GM19452 (cell line): ENCODE measurements around the gene NPPC.
"Not testable (repeated sequence)": the region's sequence is repeated elsewhere in the genome, so short reads cannot be mapped to it uniquely, and the experiment has no call there.

Source experiments
- ATAC-seq: cut with Tn5 transposase; IDR thresholded peaks from one replicate; pipeline ENCODE4 v1.9.1; 2021; ENCODE audit not compliant: unreplicated experiment

NPPC gene, protein sequence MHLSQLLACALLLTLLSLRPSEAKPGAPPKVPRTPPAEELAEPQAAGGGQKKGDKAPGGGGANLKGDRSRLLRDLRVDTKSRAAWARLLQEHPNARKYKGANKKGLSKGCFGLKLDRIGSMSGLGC

DNA sequence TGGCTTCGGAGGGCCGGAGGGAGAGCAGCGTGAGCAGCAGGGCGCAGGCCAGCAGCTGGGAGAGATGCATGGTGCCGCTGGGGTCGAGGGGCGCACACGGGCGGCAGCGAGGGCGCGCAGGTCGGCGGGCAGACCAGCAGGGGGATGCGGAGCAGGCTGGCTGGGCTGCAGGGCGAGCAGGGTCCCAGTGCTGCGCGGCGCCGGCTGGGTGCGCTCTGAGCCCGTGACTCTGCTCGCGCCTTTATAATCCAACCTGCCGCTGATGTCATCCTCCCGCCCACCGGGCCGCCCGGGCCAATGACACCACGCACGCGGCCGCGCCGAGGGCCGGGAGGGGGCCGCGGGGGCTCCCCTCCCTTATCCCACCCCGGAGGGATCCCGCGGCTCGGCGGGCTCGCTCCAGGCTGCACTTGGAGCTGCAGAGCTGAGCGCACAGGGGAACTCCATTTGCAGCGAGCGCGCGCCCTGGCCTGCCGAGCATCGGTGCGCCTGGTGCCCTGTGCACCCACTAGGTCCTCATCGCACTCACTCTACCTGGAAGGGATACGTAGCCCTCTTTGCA, at the start of gene NPPC:
Gene NPPC, minus strand, starts transcription at position 217 of the 562 bp plus-strand sequence. Its CDS starts 147 bp downstream, at position 70.
- peak; percentile 64 for ATAC-seq

DNA sequence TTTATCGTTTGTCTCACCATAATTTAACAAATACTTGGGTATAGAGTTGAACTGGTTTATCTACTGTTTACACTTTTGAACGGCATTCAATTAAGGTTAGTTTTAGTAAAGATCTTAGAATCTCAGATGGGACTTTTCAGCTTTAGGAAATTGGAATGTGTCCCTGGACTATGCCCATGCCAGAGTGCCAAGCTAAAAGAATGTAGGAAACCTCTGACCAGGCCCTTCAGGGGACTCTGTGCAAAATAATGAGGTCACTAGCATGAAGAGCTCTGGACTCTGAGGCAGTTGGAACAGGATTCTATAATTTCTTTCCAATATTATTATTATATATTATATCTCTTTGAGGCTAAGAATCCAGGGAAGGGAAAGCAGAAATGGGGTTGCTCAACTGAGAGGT, 48.8 kb upstream of the NPPC start:
- ATAC-seq, result no peak

DNA sequence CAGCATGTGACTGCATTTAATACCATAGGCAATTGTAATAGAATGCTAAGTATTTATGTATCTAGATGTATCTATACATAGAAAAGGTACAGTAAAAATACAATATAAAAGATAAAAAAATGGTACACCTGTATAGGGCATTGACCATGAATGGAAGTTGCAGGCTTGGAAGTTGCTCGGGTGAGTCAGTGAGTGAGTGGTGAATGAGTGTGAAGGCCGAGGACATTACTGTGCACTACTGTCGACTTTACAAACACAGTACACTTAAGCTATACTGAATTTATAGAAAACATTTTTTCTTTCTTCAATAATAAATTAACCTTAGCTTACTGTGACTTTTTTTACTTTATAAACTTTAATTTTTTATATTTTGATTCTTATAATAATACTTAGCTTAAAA, 44.3 kb upstream of the NPPC start:
- ATAC-seq, result no peak

DNA sequence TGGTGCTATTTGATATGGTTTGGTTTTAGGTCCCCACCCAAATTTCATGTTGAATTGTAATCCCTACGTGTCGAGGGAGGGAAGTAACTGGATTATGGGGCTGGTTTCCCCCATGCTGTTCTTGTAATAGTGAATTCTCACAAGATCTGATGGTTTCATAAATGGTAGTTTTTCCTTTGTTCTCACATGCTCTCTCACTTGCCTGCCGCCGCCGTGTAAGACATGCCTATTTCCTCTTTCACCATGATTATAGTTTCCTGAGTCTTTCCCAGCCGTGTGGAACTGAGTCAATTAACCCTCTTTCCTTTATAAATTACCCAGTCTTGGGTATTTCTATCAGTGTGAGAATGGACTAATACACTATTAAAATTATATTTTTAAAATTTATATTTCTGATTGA, 42.6 kb upstream of the NPPC start:
- ATAC-seq, result no peak

DNA sequence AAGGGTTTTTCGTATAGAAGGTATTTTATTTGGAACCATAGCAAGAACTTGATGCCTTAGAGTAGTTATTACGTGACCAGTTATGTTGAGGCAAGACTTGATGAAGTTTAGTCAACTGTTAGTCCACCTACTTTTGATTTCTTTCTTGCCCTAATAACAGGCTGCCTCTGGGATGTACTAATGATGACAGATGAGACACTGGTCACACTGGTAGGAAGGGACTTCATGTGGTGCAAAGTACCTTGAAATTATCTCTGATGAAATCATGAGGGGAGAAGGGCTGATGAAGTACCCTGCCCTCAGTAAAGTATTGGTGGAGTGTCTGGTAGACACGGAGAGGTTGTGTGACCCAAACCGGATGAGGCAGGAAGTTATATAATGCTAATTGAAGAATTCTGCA, 40.7 kb upstream of the NPPC start:
- ATAC-seq, result no peak

DNA sequence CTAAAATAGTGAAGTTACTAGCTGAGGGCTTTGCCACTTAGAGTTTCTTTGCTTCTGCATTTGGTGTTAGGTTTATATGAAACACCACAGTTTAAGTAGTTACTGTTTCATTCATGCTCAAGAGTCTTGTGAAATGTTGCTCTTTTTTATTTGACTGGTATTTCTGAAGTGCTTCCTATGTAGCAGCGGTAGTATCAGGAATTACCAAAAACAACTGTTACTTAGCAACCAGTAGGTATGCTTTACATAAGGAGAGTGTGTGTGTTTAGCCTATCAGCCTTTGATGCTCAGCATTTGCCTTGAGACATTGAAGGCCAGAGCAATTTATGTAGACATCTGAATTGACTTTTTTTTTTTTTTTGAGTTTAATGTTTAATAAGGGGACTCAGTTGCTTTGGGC, 38.9 kb upstream of the NPPC start:
- ATAC-seq, result no peak

DNA sequence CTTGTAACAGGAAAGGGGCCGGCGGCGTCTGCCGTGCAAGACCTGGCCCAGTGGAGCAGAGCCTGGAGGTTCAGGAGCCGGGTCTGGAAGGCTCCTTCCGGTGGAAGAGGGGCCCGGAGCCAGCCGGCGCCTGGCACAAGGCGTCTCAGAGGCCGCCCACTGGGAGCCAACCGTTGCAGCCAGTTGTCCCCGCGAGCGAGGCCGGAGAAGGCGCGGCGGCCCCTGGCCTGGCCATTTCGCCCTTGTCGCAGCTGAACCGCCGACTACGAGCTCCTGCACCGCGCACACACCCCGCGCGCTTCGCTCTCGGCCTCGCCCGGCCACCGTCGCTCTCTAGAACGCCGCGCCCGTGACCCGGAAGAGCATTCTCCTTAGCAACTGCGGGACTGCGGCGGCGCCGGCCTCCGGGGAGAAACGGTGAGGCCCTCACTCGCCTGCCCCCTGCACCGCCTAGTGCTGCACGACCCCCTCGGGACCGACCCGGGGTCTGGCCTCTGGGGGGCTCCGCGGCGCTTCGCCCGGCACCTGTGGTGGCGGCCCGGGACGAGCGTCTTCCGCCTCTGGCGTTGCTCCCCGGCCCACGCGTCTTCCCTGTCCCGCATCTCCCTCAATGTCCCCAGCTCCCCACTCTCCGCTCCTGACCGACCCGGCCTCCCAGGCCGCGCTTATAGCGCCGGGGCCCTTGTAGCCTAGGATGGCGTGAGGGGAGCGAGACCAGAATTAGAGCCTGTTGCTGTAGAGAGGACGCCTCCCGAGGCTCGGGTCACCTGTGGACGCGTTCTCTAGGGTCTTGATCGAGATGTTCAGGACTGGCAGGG, 35.4 kb upstream of the NPPC start, which contains the start of gene DIS3L2:
Gene DIS3L2, plus strand, starts transcription at position 365 of the 818 bp plus-strand sequence. CDS start 53,215 bp downstream, outside the sequence.
- ATAC-seq, result peak; percentile 90

DNA sequence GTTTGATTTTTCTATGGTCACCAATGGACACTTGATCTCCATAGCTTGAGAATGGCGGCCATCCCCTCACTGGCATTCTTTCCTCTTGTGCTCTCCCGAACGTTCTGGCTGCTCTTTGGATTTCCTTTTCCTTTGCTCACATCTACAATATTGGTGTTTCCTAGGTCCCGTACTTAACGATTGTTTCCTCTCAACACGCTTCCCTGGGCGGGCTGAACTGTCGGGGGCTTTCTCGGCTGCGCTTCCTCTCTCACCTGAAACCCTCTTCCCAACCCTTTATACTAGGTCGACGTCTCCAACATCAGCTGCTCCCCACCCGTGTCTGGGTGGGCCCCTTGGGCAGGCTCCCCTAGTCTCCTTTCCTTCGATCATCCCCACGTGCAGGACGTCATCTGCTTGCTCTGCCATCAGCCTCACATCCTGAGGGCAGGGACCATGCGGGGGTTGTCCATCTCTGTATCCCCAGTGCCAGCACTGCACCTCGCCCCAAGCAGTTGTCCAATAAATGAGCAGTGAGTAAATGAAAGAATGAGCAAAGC, 34.7 kb upstream of the NPPC start:
- ATAC-seq, result no peak

DNA sequence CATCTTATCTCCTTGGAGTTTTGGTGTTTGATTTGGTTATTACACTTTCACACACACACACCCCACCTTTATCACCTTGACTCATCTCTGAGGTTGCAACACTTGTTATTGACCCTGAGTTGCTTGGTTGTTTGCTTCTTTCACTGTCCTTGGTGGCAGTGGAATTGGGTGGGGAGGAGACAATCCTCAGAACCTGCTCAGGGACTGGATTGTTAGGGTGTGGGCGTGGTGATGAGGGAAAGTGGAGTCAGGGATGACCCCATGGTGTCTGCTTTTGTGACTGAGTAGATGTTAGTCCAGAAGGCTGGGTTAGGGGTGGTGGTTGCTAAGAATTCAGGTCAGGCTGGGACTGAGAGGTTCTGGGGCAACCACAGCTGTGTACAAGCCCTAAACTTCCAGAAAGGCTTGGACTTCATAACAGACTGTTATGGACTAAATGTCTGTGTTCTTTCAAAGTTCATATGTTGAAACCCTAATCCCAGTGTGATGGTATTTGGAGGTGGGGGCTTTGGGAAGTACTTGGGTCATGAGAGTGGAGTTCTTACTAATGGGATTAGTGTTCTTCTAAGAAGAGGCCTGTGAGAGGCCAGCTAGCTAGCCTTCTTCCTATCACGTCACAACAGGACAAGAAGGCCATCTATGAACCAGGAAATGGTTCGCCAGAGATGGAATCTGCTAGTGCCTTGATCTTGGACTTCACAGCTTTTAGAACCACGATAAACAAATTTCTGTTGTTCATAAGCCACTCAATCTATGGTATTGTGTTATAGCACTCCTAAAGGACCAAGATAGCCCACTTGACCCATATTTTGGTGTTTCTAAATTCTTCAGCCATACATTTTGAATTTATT, 31.9 kb upstream of the NPPC start:
- no peak for ATAC-seq

DNA sequence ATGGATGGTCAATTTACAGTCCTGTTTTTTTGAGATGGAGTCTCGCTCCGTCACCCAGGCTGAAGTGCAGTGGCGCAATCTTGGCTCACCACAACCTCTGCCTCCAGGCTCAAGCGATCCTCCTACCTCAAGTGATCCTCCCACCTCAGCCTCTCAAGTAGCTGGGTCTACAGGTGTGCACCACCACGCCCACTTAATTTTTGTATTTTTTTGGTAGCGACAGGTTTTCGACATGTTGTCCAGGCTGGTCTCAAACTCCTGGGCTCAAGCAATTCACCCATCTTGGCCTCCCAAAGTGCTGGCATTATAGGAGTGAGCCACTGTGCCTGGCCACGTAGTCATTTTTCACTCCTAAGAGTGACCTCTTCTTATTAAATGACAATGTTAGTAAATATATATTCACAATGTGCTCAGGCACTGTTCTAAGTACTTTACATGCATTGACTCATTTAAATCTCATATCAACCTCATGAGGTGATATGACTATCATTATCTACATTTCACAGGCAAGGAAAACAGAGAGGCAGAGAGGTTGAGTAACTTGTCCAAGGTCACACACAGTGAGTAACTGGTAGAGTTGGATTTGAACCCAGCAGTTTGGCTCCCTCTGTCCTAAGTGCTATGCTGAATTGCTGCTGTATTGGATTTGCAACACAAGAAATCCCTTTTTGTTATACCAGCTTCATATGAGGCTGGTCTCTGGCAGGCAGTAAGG, 29.7 kb upstream of the NPPC start:
- no peak for ATAC-seq

DNA sequence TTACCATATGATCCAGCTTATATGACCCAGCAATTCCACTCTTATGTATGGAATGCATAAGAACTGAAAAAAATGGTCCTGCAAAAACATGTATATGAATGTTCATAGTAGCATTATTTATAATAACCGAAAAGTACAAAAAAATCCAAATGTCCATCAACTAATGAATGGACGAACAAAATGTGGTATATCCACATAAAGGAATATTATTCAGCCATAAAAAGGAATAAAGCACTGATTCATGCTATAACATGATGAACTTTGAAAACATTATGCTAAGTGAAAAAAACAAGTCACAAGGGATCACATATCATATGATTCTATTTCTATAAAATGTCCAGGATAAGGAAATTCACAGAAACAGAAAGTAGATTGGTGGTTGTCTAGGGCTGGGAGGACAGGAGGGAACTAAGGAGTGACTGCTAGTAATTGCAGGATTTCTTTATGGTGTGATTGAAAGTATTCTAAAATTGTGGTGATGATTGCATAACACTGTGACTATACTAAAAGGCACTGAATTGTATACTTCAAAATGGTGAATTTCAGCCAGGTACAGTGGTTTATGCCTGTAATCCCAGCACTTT, 25.3 kb upstream of the NPPC start:
- ATAC-seq, result no peak

DNA sequence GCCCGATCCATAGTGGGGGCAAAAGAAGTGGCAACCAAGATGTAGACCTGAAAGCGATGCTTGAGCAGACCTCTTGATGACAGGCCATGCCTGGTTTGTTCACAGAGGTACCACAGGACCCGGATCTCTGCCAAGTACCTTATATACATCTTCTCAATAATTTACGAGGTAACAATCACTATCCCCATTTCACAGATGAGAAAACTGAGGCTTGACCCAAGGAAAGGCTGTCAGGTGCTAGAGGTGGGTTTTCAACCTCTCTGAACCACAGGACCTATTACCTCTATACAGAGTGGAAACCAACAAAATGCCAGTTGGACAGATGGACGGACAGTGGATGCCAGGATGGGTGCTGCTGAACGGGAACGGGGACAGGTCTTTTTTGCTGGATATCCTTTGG, 21.5 kb upstream of the NPPC start:
- no peak for ATAC-seq

DNA sequence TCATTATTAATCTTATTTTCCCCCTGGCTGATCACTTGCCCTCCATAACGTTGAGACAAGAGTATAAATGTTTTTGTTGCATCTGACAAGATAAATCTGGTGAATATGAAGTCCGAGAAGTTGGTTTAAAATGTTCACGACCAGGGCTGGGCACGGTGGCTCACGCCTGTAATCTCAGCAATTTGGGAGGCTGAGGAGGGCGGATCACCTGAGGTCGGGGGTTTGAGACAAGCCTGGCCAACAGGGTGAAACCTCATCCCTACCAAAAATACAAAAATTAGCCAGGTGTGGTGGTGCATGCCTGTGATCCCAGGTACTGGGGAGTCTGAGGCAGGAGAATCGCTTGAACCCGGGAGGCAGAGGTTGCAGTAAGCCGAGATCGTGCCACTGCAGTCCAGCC, 20.9 kb upstream of the NPPC start:
- not testable (repeated sequence) for ATAC-seq

DNA sequence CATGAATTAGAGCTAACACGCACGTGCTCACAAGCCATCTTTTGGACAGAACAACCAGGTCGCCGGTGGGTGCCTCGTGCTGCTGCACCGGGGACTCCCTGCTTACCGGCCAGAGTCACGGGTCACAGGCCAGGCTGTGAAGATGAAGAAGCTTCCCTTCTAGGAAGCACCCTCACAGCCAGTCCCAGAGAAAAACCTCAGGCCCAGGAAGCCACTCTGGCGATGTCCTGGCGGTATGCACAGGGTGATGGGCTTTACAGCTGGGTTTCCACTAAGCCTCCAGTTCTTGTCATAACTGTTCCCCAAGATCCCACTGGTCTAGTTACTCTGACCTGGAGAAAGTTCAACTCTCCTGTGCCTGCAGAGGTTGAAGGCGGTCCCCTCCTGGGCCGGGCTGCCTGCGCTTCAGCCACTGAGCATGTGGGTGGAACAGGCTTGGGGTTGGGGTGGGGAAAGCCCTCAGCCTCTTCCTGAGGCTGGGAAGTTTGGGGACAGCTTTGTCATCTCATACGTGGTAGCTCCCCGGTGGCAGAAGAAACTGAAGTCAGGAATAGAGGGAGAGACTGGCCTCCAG, 20.1 kb upstream of the NPPC start:
- no peak for ATAC-seq

DNA sequence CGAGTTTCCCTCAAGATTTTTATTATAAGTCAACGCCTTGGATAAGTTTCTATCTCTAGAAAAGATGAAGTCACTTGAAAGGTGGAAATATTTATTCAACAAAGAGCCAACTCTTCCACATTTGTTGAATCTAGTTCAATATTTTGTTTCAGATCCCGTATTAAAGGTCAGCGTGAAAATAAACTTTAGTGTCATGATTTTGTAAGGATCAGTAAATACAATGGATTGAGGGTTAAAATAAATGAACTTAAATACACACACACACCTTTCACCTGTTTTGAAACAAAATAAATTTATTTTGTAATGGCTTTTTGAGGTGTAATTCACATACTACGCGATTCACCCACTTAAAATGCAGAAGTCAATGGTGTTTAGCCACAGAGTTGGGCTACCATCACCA, 16.0 kb upstream of the NPPC start:
- no peak for ATAC-seq

DNA sequence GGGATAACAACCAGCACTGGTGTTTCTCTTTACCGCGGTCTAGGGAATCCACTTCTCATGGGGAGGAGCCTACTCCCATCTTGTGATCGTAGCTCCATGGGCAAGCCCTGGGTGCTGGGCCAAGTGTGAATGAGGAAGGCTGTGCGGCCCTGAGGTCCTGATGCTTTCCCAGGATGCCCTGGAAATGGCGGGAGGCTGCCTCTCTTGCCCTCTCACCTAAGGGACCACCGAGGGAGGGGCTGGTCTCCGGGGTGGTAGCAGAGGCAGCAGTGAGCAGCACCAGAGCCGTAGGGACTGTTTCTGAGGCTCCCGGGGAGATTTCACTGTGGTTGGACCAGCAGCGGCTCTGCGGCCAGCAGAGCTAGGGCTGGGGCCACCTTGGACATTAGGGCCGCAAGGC, 15.5 kb upstream of the NPPC start:
- no peak for ATAC-seq

DNA sequence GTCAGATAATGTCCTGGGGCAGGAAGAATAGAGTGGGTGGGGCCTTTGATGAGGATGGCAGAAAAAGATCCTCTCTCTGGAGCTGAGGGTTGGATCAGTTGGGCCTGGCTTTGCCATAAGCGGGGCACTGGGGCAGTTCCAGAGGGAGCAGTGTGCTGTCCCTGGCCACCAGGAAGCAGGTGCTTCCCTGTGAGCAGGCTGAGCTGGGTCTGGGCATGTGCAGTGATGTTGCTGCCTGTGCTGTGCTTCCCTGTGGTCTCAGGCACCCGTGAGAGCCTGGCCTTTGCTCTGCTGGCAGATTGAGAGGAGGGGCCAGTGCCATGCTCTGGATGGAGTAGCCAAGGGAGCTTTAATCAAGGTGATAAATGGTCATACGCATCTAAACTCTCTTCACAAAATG, 14.6 kb upstream of the NPPC start:
- no peak for ATAC-seq

DNA sequence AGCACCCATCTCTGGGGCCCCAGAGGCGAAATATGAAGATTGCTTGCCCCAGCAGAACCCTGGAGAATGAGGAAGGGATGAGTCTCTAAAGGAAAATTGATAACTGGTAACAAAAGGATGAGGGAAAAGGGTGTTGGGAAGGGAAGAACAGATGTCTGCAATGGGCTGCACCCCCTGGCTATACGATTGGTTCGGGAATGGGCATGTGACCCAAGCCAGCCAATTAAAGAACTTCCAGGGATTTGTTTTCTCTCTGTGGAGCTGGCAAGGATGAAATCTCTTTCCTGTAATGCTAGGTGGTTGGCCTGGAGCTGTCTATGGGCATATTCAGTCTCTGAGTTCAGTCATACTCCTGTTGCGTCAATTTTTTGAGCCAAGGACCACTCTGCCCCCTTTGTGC, 12.8 kb upstream of the NPPC start:
- no peak for ATAC-seq

DNA sequence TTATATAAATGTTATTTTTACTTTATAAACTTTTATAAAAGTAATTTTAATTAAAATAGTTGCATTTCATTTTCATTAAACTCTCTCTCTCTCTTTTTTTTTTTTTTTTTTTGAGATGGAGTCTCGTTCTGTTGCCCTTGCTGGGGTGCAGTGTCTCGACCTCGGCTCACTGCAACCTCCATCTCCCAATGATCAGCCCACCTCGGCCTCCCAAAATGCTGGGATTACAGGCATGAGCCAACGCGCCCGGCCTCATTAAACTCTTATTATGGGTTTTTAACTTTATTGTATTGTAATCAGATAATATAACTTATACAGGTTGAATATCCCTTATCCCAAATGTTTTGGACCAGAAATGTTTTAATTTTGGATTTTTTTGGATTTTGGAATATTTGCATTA, 10.9 kb upstream of the NPPC start:
- no peak for ATAC-seq

DNA sequence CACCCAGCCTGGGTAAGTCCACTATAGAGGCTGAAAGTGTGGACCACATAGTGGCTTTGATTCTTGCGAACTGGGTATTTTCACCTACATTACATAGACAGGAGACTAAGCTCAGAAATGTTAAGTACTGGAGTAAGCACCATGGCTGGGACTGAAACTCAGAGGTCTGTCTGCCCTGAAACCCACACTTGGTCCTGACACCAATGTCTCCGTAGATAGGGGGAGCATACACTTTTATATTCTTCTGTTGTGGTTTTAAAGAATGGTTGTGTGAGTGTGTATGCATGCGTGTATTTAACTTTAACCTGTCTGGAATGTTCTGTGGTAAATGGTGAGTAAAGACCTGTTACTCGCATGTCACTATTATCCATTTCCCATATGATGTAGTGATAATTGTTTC, 10.3 kb upstream of the NPPC start:
- no peak for ATAC-seq
